Measurements from ENCODE around the gene CCDC97. TPM values are rescaled to one million over a fixed set of nuclear protein-coding genes. Genes with fewer than 3 reads are reported as not detected.

CCDC97 gene
- total RNA-seq, 1 donor from 2014 or later, result 7.9 TPM

GRCh38 chr19:41320185-41320518 lies 10.2 kb downstream of the CCDC97 start:
- H3K36me3 ChIP-seq (ENCODE audit: control insufficient read depth, insufficient read depth, low read length), result peaks cover 34% of the 10 kb centered on the region
- FAIRE-seq, result no peak

GRCh38 chr19:41320568-41320967 lies 10.6 kb downstream of the CCDC97 start:
- H3K36me3 ChIP-seq (ENCODE audit: control insufficient read depth, insufficient read depth, low read length), result peaks cover 34% of the 10 kb centered on the region
- FAIRE-seq (peak; percentile 13), DNase-seq (ENCODE audit: low read depth) (no peak)
- no peaks in the 10 kb centered on the region for H3K27me3 ChIP-seq (ENCODE audit: control insufficient read depth, insufficient read depth, low read length)
- H3K4me3 ChIP-seq (ENCODE audit: low read depth, low read length), result no peak overlapping the region
- TF ChIP-seq, protein P1, sequence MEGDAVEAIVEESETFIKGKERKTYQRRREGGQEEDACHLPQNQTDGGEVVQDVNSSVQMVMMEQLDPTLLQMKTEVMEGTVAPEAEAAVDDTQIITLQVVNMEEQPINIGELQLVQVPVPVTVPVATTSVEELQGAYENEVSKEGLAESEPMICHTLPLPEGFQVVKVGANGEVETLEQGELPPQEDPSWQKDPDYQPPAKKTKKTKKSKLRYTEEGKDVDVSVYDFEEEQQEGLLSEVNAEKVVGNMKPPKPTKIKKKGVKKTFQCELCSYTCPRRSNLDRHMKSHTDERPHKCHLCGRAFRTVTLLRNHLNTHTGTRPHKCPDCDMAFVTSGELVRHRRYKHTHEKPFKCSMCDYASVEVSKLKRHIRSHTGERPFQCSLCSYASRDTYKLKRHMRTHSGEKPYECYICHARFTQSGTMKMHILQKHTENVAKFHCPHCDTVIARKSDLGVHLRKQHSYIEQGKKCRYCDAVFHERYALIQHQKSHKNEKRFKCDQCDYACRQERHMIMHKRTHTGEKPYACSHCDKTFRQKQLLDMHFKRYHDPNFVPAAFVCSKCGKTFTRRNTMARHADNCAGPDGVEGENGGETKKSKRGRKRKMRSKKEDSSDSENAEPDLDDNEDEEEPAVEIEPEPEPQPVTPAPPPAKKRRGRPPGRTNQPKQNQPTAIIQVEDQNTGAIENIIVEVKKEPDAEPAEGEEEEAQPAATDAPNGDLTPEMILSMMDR (IDR thresholded peaks at IDR 0.05; ENCODE audit: insufficient read depth, low read length, severe bottlenecking), result no peak

More at GRCh38 chr19:41320185-41320518, 10.2 kb downstream of the CCDC97 start:
- no peaks in the 10 kb centered on the region for H3K27me3 ChIP-seq (ENCODE audit: control insufficient read depth, insufficient read depth, low read length)
- H3K4me3 ChIP-seq (ENCODE audit: low read depth, low read length), result no peak overlapping the region
- DNase-seq (ENCODE audit: low read depth), result no peak
- TF ChIP-seq, protein P1 (IDR thresholded peaks at IDR 0.05; ENCODE audit: insufficient read depth, low read length, severe bottlenecking), result no peak

DNA sequence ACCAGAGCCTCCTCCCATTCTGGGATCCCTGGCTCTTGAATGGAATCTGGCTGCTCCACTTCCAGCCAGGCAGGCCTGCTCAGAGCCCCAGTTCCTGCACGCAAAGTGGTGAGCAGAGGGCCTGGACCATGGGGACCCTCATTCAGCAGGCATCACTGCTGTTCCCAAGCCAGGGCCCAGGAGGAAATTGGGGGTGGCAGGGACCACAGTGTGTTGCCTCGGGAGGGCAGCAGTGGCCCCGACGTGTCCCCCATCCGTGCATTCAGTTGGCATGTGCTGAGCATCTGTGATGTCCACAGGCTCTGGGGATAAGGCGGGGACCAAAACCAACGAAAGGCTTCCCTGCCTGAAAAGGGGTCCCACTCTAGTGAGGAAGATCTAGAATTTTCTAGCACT lies 11.2 kb downstream of the CCDC97 start:
- no peaks in the 10 kb centered on the region for H3K27me3 ChIP-seq (ENCODE audit: control insufficient read depth, insufficient read depth, low read length)
- TF ChIP-seq, protein P1 (IDR thresholded peaks at IDR 0.05; ENCODE audit: insufficient read depth, low read length, severe bottlenecking), result no peak
- no peak for FAIRE-seq
- no peak overlapping the region for H3K4me3 ChIP-seq (ENCODE audit: low read depth, low read length)
- no peak for DNase-seq (ENCODE audit: low read depth)
- H3K36me3 ChIP-seq (ENCODE audit: control insufficient read depth, insufficient read depth, low read length), result peaks cover 30% of the 10 kb centered on the region

DNA sequence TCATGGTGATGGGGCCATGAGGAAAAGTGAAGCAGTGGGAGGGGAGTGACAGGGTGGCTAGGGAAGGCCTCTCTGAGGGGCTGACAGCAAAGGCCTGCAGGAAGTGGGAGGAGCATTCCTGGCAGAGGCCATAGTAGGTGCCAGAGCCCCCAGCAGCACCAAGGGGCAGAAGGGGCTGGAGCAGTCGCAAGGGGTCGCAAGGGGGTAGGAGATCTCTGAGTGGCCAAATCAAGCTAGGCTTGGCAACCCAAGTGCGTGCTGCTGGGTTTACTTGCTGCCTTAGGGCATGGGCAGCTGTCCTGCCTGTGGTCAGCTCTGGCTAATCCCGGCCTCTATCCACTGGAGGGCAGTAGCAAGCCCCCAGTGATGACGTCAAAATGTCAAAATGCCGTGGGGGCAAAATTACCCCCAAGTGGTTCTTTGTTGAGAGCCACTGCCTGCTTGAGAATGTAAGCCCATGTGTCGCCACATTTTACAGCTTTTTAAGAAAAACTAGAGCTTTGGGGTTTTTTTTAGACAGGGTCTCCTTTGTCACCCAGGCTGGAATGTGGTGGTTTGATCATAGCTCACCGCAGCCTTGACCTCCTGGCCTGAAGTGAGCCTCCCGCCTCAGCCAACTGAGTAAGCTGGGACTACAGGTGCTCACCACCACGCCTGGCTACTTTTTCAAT lies 11.8 kb downstream of the CCDC97 start:
- Histone ChIP-seq H3K4me3 (ENCODE audit: low read depth, low read length) (no peak overlapping the region), H3K36me3 (ENCODE audit: control insufficient read depth, insufficient read depth, low read length) (peaks cover 25% of the 10 kb centered on the region), H3K27me3 (ENCODE audit: control insufficient read depth, insufficient read depth, low read length) (no peaks in the 10 kb centered on the region)
- DNase-seq (ENCODE audit: low read depth) (no peak), FAIRE-seq (no peak)
- TF ChIP-seq, protein P1 (IDR thresholded peaks at IDR 0.05; ENCODE audit: insufficient read depth, low read length, severe bottlenecking), result peak; percentile 44

GRCh38 chr19:41322451-41322850 lies 12.5 kb downstream of the CCDC97 start:
- Histone ChIP-seq H3K27me3 (ENCODE audit: control insufficient read depth, insufficient read depth, low read length) (no peaks in the 10 kb centered on the region), H3K36me3 (ENCODE audit: control insufficient read depth, insufficient read depth, low read length) (peaks cover 24% of the 10 kb centered on the region), H3K4me3 (ENCODE audit: low read depth, low read length) (no peak overlapping the region)
- TF ChIP-seq, protein P1 (IDR thresholded peaks at IDR 0.05; ENCODE audit: insufficient read depth, low read length, severe bottlenecking), result no peak
- no peak for FAIRE-seq
- DNase-seq (ENCODE audit: low read depth), result no peak

- TF ChIP-seq, protein P1 (IDR thresholded peaks at IDR 0.05; ENCODE audit: insufficient read depth, low read length, severe bottlenecking), result no peak
- Histone ChIP-seq H3K27me3 (ENCODE audit: control insufficient read depth, insufficient read depth, low read length) (no peaks in the 10 kb centered on the region), H3K36me3 (ENCODE audit: control insufficient read depth, insufficient read depth, low read length) (peaks cover 24% of the 10 kb centered on the region), H3K4me3 (ENCODE audit: low read depth, low read length) (no peak overlapping the region)
- FAIRE-seq, result no peak
- no peak for DNase-seq (ENCODE audit: low read depth)
Measured at GRCh38 chr19:41323023-41323422, 13.1 kb downstream of the CCDC97 start.

All from bronchial epithelial cell (primary cell).